ENCODE data around the gene JAKMIP1.

GRCh38 chr4:5980436-5981155 is 219.8 kb downstream of the JAKMIP1 start:
- no peak for TF ChIP-seq ZNF282 (IDR thresholded peaks at IDR 0.05; ENCODE audit: partially characterized antibody)
- TF ChIP-seq CHCHD3 (CRISPR knock-in tag; IDR thresholded peaks at IDR 0.05) = no peak
